Measurements from ENCODE around the gene VASP. TPM values are rescaled to one million over a fixed set of nuclear protein-coding genes. Genes with fewer than 3 reads are reported as not detected.

Gene VASP
- total and polyA plus RNA-seq, 2 of the 13 experiments (the other 11 are each of a cell fraction or from before 2014, with no cell fraction given): 41.8 to 67.1 TPM

GRCh38 chr19:45506246-45506988 lies 862 bp upstream of the VASP start (continued):
- TF ChIP-seq FLYWCH1 (CRISPR knock-in tag; IDR thresholded peaks at IDR 0.05) (no peak), HIVEP1 (CRISPR knock-in tag; IDR thresholded peaks at IDR 0.05) (peak; percentile 34; the same call in 1 of the 2 replicates), HHEX (CRISPR knock-in tag; IDR thresholded peaks at IDR 0.05) (no peak), POLR2AphosphoS5 (IDR thresholded peaks at IDR 0.05; ENCODE audit: low read depth, low read length) (peak; percentile 66), ZNF782 (CRISPR knock-in tag; IDR thresholded peaks at IDR 0.05; ENCODE audit: borderline replicate concordance) (no peak), TOE1 (CRISPR knock-in tag; IDR thresholded peaks at IDR 0.05) (no peak; the same call in 1 of the 2 replicates), ZNF687 (CRISPR knock-in tag; IDR thresholded peaks at IDR 0.05) (peak; percentile 64)

- ChIA-PET CTCF (ENCODE audit: low intra/inter-chr PET ratio, low total read pairs) (no interaction called here), POLR2A (interaction anchor here (0.6 to 1.6 kb wide), 5 partner anchors 8 to 131 kb away, joined by 3 to 7 read pairs (median 3); partner anchors contain the start of gene EML2)
- peak overlapping the region; percentile 77 for H3K27ac ChIP-seq (ENCODE audit: extremely low read length, insufficient read depth, low read length)
- no peaks in the 10 kb centered on the region for H3K9me3 ChIP-seq (ENCODE audit: low read length)
- TSS peak; percentile 53 for BruUV-seq (replicated peaks)
- WGBS (ENCODE audit: low lambda C conversion rate): 0% methylated on average over 7 of the region's 22 CpGs
- no peaks in the 10 kb centered on the region; a peak in 1 of 5 replicates for H3K27me3 ChIP-seq (ENCODE audit: control insufficient read depth in 1 of 2, insufficient read depth in 2 of 2, low read length in 2 of 2)
- FAIRE-seq: no peak
- H2AFZ ChIP-seq (ENCODE audit: low read length): no peak overlapping the region
- peaks cover 47% of the 10 kb centered on the region for H3K79me2 ChIP-seq (ENCODE audit: insufficient read depth, low read length)
- ATAC-seq: no peak
- peak overlapping the region; percentile 92 to 100 (median 96) for H3K4me3 ChIP-seq (replicated peaks in 1 of 3; ENCODE audit: insufficient read depth in 1 of 3, low read depth in 2 of 3, low read length in 3 of 3)
- intact Hi-C loops (cut with micrococcal nuclease; ENCODE audit: unreplicated experiment) (no loop called here), in situ Hi-C loops (cut with HindIII; ENCODE audit: extremely low pct_ligation_motif_present, low pct_unique_long_range_greater_than_20kb) (no loop called here)
- 0 out of 2 replicates have a peak, but pooled peaks cover 5% of the 10 kb centered on the region for H4K20me1 ChIP-seq (ENCODE audit: insufficient read depth, low read length)
- peaks cover 4 to 6% of the 10 kb centered on the region in 2 experiments; a peak in 1 of 5 replicates for H3K36me3 ChIP-seq (replicated peaks in 1 of 2; ENCODE audit: control insufficient read depth in 1 of 2, insufficient read depth in 2 of 2, low read length in 2 of 2)
- peaks cover 53% of the 10 kb centered on the region for H3K4me1 ChIP-seq (ENCODE audit: insufficient read depth, low read length)
- peak overlapping the region; percentile 99 for H3K4me2 ChIP-seq (ENCODE audit: low read depth, low read length)
- H3K9ac ChIP-seq (ENCODE audit: insufficient read depth, low read depth, low read length): peak overlapping the region; percentile 94
- DNase-seq (ENCODE audit: low spot score): no peak
- no peak for TF ChIP-seq CHD4 (IDR thresholded peaks at IDR 0.05; ENCODE audit: borderline replicate concordance, low read length)
- peak; percentile 24; the same call in 1 of the 2 replicates for TF ChIP-seq MXD1 (CRISPR knock-in tag; IDR thresholded peaks at IDR 0.05)
- TF ChIP-seq ZNF598 (CRISPR knock-in tag; IDR thresholded peaks at IDR 0.05; ENCODE audit: borderline replicate concordance): no peak
- no peak for TF ChIP-seq MLX (CRISPR knock-in tag; IDR thresholded peaks at IDR 0.05)
- no peak for TF ChIP-seq ZNF558 (CRISPR knock-in tag; IDR thresholded peaks at IDR 0.05; ENCODE audit: borderline replicate concordance)
- TF ChIP-seq HBP1 (CRISPR knock-in tag; IDR thresholded peaks at IDR 0.05; ENCODE audit: low read depth): no peak
- peak; percentile 10 for TF ChIP-seq RBM39 (IDR thresholded peaks at IDR 0.05; ENCODE audit: low read depth, low read length, poor library complexity, severe bottlenecking)
- peak; percentile 14 for TF ChIP-seq HNRNPH1 (optimal IDR thresholded peaks at IDR 0.05; ENCODE audit: low read depth, low read length)
Measured at GRCh38 chr19:45507872-45508416, 665 bp downstream of the VASP start.
